CD4-positive, alpha-beta T cell treated with Interleukin-12 subunit alpha and Interleukin-12 subunit beta, for 1 hour (primary cell): Measurements from ENCODE around the gene CDH13.

ENCODE experiments used
- DNase-seq: peaks from one replicate; pipeline ENCODE4 v3.0.0-alpha.2; 2020

CDH13 gene

GRCh38 chr16:82629441-82630027 lies 2.8 kb downstream of the CDH13 start:
- DNase-seq: no peak

GRCh38 chr16:82630219-82630618 lies 3.5 kb downstream of the CDH13 start:
- DNase-seq: no peak

- DNase-seq: peak; percentile 14
Measured at GRCh38 chr16:82630688-82631087, 3.9 kb downstream of the CDH13 start.

GRCh38 chr16:82631701-82632685 lies 5.2 kb downstream of the CDH13 start:
- no peak for DNase-seq

GRCh38 chr16:82633964-82634600 lies 7.3 kb downstream of the CDH13 start:
- DNase-seq: no peak

GRCh38 chr16:82634955-82635610 lies 8.3 kb downstream of the CDH13 start:
- DNase-seq: no peak

- DNase-seq: no peak
Measured at GRCh38 chr16:82636485-82636884, 9.7 kb downstream of the CDH13 start.

GRCh38 chr16:82636958-82637357 lies 10.2 kb downstream of the CDH13 start:
- DNase-seq: no peak

GRCh38 chr16:82638095-82638798 lies 11.5 kb downstream of the CDH13 start:
- DNase-seq: no peak

GRCh38 chr16:82639263-82639662 lies 12.5 kb downstream of the CDH13 start:
- no peak for DNase-seq

- peak; percentile 56 for DNase-seq
Measured at GRCh38 chr16:82639666-82640336, 13.0 kb downstream of the CDH13 start.

GRCh38 chr16:82641336-82641984 lies 14.7 kb downstream of the CDH13 start:
- peak; percentile 53 for DNase-seq

GRCh38 chr16:82643136-82643535 lies 16.4 kb downstream of the CDH13 start:
- no peak for DNase-seq

GRCh38 chr16:82643936-82644630 lies 17.3 kb downstream of the CDH13 start:
- no peak for DNase-seq

- no peak for DNase-seq
Measured at GRCh38 chr16:82646504-82646903, 19.7 kb downstream of the CDH13 start.

- DNase-seq: no peak
Measured at GRCh38 chr16:82649766-82650165, 23.0 kb downstream of the CDH13 start.

GRCh38 chr16:82650804-82651203 lies 24.0 kb downstream of the CDH13 start:
- DNase-seq: peak; percentile 36

GRCh38 chr16:82651921-82652601 lies 25.3 kb downstream of the CDH13 start:
- DNase-seq: peak; percentile 27

GRCh38 chr16:82652826-82653225 lies 26.1 kb downstream of the CDH13 start:
- DNase-seq: no peak
